GM21529 (cell line): ENCODE measurements around the gene ALK.

Source experiments
- ATAC-seq: cut with Tn5 transposase; IDR thresholded peaks from one replicate; pipeline ENCODE4 v1.9.1; 2021; ENCODE audit not compliant: unreplicated experiment

ALK gene

DNA sequence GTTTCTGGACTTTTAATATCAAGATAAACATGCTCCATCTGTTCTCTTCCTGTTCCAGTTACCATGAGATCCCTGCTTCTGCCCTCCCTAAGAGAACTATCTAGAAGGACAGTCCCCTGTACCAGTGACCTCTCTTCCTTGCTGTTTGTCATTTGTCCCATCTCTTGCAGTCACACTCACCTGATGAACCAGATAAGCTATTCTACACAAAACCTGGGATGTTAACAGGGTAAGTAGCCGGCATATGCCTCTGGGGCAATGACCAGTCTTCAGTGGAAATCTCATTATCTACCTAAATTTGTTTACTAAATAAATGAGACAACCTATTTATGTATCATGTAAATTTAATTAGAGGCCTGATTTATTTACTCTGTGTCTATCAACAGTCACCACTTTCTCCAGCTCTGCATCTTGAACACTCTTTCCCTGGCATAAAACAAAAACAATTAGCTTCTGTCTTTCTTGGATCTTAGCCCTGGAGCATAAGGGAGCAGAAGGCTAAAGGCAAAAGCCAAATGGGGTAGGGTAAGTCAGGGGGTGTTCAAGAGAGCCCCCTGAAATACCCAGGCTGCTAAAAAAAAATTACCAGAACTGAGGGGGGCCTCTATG lies 337.7 kb downstream of the ALK start:
- ATAC-seq, result no peak

- ATAC-seq, result peak; percentile 61
Observed at GRCh38 chr2:29583104-29583503, 338.3 kb downstream of the ALK start.

DNA sequence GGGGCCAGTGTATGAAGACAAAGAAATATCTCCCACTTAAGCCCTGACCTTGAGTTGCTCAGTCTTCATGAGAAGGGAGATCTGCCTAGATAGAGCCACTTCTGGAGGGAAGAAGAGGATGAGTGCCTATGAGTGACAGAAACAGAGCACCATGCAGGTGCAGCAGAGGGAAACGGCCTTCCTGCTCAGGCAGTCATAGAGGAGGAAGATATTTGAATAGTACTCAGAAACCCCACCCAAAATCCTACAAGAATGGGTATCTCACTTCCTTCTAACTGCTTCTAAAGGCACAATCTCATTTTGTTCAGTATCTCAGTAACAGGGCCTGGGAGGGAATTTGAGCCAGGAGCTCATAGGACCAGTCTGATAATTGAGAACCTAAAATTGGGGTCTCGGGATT lies 339.3 kb downstream of the ALK start:
- no peak for ATAC-seq

GRCh38 chr2:29580223-29580622 lies 341.2 kb downstream of the ALK start:
- ATAC-seq, result no peak

- ATAC-seq, result no peak
Observed at GRCh38 chr2:29579495-29580169, 341.8 kb downstream of the ALK start.

GRCh38 chr2:29578084-29578598 lies 343.2 kb downstream of the ALK start:
- ATAC-seq, result no peak

DNA sequence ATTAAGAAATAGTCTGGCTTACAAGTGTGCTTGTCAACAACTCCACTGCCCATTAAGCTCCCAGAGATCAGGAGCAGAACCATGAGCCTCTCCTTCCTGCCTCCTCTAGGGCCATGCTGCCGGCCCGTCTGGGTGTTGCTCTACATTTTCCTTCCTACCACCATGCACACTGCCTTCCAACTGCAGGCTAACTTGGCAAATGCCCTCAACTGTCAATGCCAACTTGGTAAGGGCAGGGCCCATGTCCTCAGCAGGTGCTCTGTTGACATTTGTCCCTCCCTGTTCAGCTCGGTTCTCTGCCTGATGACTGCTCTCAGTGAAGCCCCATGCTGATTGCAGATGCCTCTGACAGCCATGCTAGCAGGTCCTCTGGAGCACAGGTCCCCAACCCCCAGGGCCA lies 345.2 kb downstream of the ALK start:
- ATAC-seq, result no peak

DNA sequence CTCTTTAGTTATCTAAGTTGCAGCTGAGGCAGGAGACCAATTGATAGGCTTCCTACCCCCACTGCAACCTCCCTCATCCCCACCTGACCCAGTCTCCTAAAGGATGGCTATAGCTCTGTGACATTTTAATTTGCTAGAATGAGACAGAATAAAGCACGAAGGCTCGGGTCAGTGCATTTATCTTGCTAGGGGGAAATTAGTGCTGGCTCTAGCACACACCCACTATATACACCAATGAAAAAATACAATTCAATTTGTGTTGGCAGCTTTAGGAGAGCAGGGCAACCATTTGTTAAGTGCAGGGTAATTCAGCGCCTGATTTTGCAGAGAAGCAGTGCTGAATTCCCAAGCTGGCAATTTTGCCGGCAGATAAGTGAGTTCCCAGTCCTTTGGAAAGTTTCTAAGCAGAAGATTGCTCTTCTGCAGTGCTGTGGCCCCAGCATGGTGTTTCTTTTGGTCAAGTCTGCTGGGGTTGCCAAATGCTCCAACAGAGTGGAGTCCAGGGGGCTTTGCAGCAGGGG lies 346.0 kb downstream of the ALK start:
- ATAC-seq, result no peak

GRCh38 chr2:29573612-29574011 lies 347.8 kb downstream of the ALK start:
- no peak for ATAC-seq

DNA sequence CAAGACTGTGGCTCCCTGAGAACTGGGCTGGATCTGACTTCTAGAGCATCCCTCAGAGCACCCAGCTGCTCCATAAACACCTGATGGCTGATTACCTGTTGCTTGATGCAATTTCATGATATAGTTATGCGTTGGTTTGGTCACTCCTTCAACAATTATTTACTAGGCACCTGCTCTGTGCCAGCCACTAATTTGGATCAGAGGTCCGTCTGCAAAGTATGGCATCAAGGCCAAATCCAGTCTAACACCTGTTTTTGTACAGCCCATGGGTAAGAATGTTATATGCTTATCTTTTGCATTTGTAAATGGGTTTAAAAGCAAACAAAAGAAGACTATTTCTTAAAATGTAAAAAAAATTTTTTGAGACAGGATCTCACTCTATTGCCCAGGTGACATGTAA lies 348.2 kb downstream of the ALK start:
- no peak for ATAC-seq

DNA sequence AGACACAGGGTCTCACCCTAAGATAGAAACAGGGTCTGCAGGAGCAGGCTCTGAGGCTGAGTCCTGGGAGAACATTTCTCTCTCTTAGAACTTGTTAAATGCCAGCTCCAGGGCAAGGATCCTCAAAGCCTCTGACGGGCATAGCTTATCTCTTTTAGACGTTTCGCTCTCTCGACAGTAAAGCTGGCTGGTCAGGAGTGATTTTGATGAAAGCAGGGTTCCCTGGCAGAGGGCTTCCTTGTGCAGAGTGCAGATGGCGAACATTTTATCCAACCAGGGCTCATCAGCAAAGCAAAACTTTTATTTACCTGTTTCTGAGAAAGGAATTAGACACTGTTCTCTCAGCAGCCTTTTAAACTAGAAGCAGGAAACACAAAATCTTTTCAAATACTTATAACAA lies 350.8 kb downstream of the ALK start:
- ATAC-seq, result no peak

GRCh38 chr2:29567906-29568520 lies 353.4 kb downstream of the ALK start:
- no peak for ATAC-seq

- no peak for ATAC-seq
Observed at GRCh38 chr2:29563697-29564096, 357.7 kb downstream of the ALK start.

- no peak for ATAC-seq
Observed at GRCh38 chr2:29562896-29563295, 358.5 kb downstream of the ALK start.

- no peak for ATAC-seq
Observed at GRCh38 chr2:29562319-29562718, 359.1 kb downstream of the ALK start.

- ATAC-seq, result no peak
Observed at GRCh38 chr2:29561628-29562027, 359.8 kb downstream of the ALK start.

DNA sequence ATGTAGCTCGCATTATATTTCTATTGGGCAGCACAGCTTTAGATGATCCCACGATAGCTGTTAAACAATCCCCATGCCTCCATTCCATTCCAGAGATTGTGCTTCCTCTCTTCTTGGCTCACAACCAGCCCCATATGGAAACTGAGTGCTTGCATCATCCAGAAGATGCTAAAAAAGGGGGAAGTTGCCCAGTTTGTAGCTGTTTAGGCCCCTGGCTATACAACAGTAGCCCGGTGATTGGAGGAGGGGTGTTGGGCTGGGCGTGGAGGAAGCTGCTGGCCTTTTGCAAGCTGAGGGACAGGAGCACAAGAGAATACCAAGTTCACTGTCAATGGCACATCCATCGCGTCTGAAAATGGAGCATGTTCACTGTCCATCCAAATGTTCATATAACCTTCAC lies 360.2 kb downstream of the ALK start:
- ATAC-seq, result no peak

GRCh38 chr2:29560566-29560965 lies 360.8 kb downstream of the ALK start:
- no peak for ATAC-seq

- no peak for ATAC-seq
Observed at GRCh38 chr2:29560030-29560429, 361.4 kb downstream of the ALK start.

GRCh38 chr2:29559578-29559977 lies 361.8 kb downstream of the ALK start:
- no peak for ATAC-seq

DNA sequence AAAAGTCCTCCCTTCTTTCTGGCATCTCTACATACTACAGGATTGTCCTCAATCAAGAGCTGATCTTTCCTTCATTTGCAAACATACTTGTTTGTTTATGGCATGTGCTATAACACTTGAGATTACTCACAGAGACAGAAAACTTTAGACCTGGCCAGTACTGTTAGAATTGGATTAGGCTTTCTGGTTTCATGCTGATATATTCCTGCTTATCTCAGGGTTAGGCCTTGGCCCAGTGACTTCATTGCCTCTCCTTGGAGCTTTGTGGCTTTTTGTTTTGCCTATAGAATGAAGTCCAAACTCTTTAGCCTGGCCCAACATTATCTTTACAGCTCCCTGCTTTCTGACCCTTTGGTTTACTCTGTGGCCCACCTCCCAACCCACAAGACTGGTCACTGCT lies 363.3 kb downstream of the ALK start:
- ATAC-seq, result no peak

DNA sequence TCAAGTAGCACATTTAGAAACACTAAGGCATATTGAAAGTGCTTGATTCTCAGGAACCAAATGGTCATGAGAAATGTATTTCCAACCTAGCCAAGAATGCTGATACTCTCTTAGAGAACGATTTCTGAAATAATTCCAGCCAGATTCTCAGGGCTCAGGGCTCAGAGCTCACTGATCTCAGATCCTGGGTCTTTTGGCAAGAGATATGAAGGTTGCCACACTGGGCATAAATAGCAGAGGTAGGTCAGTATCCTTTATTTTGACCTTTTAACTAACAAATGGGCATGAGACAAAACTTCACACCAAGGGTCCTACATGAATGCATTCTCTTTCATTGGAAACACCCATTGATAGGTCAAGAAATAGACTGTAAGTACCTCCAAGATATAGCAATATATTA lies 364.1 kb downstream of the ALK start:
- no peak for ATAC-seq
